H9 (cell line): Measurements from ENCODE around the gene PER2. TPM values are rescaled to one million over a fixed set of nuclear protein-coding genes. Genes with fewer than 3 reads are reported as not detected.

ENCODE experiments used
- DNase-seq: peaks from one replicate; pipeline ENCODE4 v3.0.0-alpha.2; 2017
- H2AFZ ChIP-seq: one replicate; pipeline ENCODE4 v1.6.1; 2013; ENCODE audit warnings: mild to moderate bottlenecking, low read length, control low read depth, moderate library complexity
- H2AK5ac ChIP-seq: 2 replicates; pipeline ENCODE4 v1.6.1; 2013; ENCODE audit warnings: low read length, control low read depth, mixed read lengths; ENCODE audit not compliant: insufficient read length
- H2BK120ac ChIP-seq: one replicate; pipeline ENCODE4 v1.6.1; 2013; ENCODE audit warnings: low read depth, mild to moderate bottlenecking, low read length, control low read depth, inconsistent platforms; ENCODE audit not compliant: poor library complexity, severe bottlenecking
- H2BK12ac ChIP-seq: 2 replicates; pipeline ENCODE4 v1.6.1; 2013; ENCODE audit warnings: low read length, control low read depth, mixed read lengths, low read depth; ENCODE audit not compliant: insufficient read length
- H2BK15ac ChIP-seq: 2 replicates; pipeline ENCODE4 v1.6.1; 2013; ENCODE audit warnings: low read depth, low read length, control low read depth
- H2BK20ac ChIP-seq: one replicate; pipeline ENCODE4 v1.6.1; 2013; ENCODE audit warnings: low read depth, mild to moderate bottlenecking, low read length, control low read depth, inconsistent platforms; ENCODE audit not compliant: poor library complexity, severe bottlenecking
- H2BK5ac ChIP-seq: 2 replicates; pipeline ENCODE4 v1.6.1; 2013; ENCODE audit warnings: low read length, control low read depth, mixed read lengths; ENCODE audit not compliant: insufficient read length
- H3K14ac ChIP-seq: 2 replicates; pipeline ENCODE4 v1.6.1; 2013; ENCODE audit warnings: low read length, control low read depth; ENCODE audit not compliant: insufficient read depth
- H3K18ac ChIP-seq: 2 replicates; pipeline ENCODE4 v1.6.1; 2013; ENCODE audit warnings: low read depth, mild to moderate bottlenecking, mixed read lengths, low read length, control low read depth; ENCODE audit not compliant: insufficient read length
- H3K23ac ChIP-seq: 2 replicates; pipeline ENCODE4 v1.6.1; 2013; ENCODE audit warnings: low read length, control low read depth, mixed read lengths, low read depth; ENCODE audit not compliant: insufficient read length
- H3K23me2 ChIP-seq: 2 replicates; pipeline ENCODE4 v1.6.1; 2013; ENCODE audit warnings: low read depth, mild to moderate bottlenecking, mixed read lengths, low read length, control low read depth; ENCODE audit not compliant: insufficient read length, poor library complexity, severe bottlenecking
- H3K27ac ChIP-seq: 2 replicates; pipeline ENCODE4 v1.5.1; 2013; ENCODE audit warnings: low read length, control low read depth, mixed read lengths, low read depth; ENCODE audit not compliant: insufficient read length
- H3K27me3 ChIP-seq: 2 replicates; pipeline ENCODE4 v1.6.1; 2013; ENCODE audit warnings: low read length, control low read depth, inconsistent platforms; ENCODE audit not compliant: insufficient read depth
- H3K4ac ChIP-seq: 2 replicates; pipeline ENCODE4 v1.6.1; 2013; ENCODE audit warnings: low read depth, mild to moderate bottlenecking, control low read depth, inconsistent platforms, low read length, moderate library complexity
- H3K4me1 ChIP-seq: 2 replicates; pipeline ENCODE4 v1.6.1; 2013; ENCODE audit warnings: low read length, control low read depth, inconsistent platforms; ENCODE audit not compliant: insufficient read depth
- H3K4me2 ChIP-seq: 2 replicates; pipeline ENCODE4 v1.6.1; 2013; ENCODE audit warnings: low read length, control low read depth, mixed read lengths; ENCODE audit not compliant: insufficient read length, insufficient read depth
- H3K56ac ChIP-seq: 2 replicates; pipeline ENCODE4 v1.6.1; 2013; ENCODE audit warnings: low read depth, mild to moderate bottlenecking, mixed read lengths, low read length, control low read depth; ENCODE audit not compliant: insufficient read length
- H3K79me1 ChIP-seq: 2 replicates; pipeline ENCODE4 v1.6.1; 2013; ENCODE audit warnings: low read depth, mild to moderate bottlenecking, moderate library complexity, low read length, control low read depth, inconsistent platforms; ENCODE audit not compliant: insufficient read depth, poor library complexity, severe bottlenecking
- H3K79me2 ChIP-seq: 2 replicates; pipeline ENCODE4 v1.6.1; 2013; ENCODE audit warnings: low read length, control low read depth, inconsistent platforms; ENCODE audit not compliant: insufficient read depth
- H3K9ac ChIP-seq: 2 replicates; pipeline ENCODE4 v1.6.1; 2013; ENCODE audit warnings: low read length, control low read depth, mixed read lengths; ENCODE audit not compliant: insufficient read length; ENCODE audit errors: extremely low read depth
- H3K9me3 ChIP-seq: one replicate; pipeline ENCODE4 v1.6.1; 2013; ENCODE audit warnings: low read depth, low read length, inconsistent platforms; ENCODE audit not compliant: control insufficient read depth
- H3T11ph ChIP-seq: one replicate; pipeline ENCODE4 v1.6.1; 2013; ENCODE audit warnings: mild to moderate bottlenecking, low read length, control low read depth, inconsistent platforms
- H4K20me1 ChIP-seq: one replicate; pipeline ENCODE4 v1.6.1; 2013; ENCODE audit not compliant: control insufficient read depth, insufficient read length, insufficient read depth
- H4K5ac ChIP-seq: 2 replicates; pipeline ENCODE4 v1.6.1; 2013; ENCODE audit warnings: low read depth, mild to moderate bottlenecking, mixed read lengths, low read length, control low read depth; ENCODE audit not compliant: insufficient read length
- H4K8ac ChIP-seq: replicated peaks from 2 replicates; pipeline ENCODE4 v1.6.1; 2013; ENCODE audit warnings: low read length, control low read depth, mixed read lengths, low read depth; ENCODE audit not compliant: insufficient read length
- H4K91ac ChIP-seq: 2 replicates; pipeline ENCODE4 v1.6.1; 2013; ENCODE audit warnings: low read depth, mild to moderate bottlenecking, moderate library complexity, mixed read lengths, low read length, control low read depth; ENCODE audit not compliant: insufficient read length
- H3K27ac Mint-ChIP-seq, 3 experiments: 2 replicates in 2 of 3; 3 replicates in 1 of 3; pipeline ENCODE4 v1.8.0; 2020 to 2021; ENCODE audit warnings: mixed read lengths in 3 of 3, mild to moderate bottlenecking in 1 of 3, moderate library complexity in 1 of 3
- H3K27me3 Mint-ChIP-seq: 2 replicates; pipeline ENCODE4 v1.8.0; 2021; ENCODE audit warnings: low read depth, mild to moderate bottlenecking, moderate library complexity, mixed read lengths
- H3K36me3 Mint-ChIP-seq, 3 experiments: 2 replicates in 2 of 3; 3 replicates in 1 of 3; pipeline ENCODE4 v1.8.0; 2020 to 2021; ENCODE audit warnings: low read depth in 3 of 3, mixed read lengths in 3 of 3; ENCODE audit not compliant: insufficient read depth in 1 of 3
- H3K4me1 Mint-ChIP-seq, 2 experiments: 2 replicates each; pipeline ENCODE4 v1.8.0; 2020; ENCODE audit warnings: mixed read lengths in 2 of 2
- H3K4me3 Mint-ChIP-seq, 2 experiments: 2 replicates in 1 of 2; 3 replicates in 1 of 2; pipeline ENCODE4 v1.8.0; 2020 to 2021; ENCODE audit warnings: mild to moderate bottlenecking in 2 of 2, mixed read lengths in 2 of 2, moderate library complexity in 1 of 2
- H3K9me3 Mint-ChIP-seq, 2 experiments: 2 replicates in 1 of 2; 3 replicates in 1 of 2; pipeline ENCODE4 v1.8.0; 2020; ENCODE audit warnings: mild to moderate bottlenecking in 2 of 2, mixed read lengths in 2 of 2, moderate library complexity in 1 of 2
- CTCF ChIP-seq: fragments of 200-600 bp; sonication (generic); conservative IDR thresholded peaks from 3 replicates; pipeline ENCODE4 v1.8.0; 2021; ENCODE audit warnings: antibody characterized with exemption, mild to moderate bottlenecking
- WGBS: extraction: QIAGEN DNeasy Blood & Tissue Kit; methylation state at CpG from one replicate; pipeline ENCODE4 v1.1.7; 2013; ENCODE audit warnings: missing lambda C conversion rate, low lambda C conversion rate, mixed read lengths; ENCODE audit not compliant: insufficient read length; ENCODE audit errors: extremely low coverage; 5-methylcytosine and 5-hydroxymethylcytosine counted together
- total RNA-seq: library from RNA; stranded (reverse); gene quantifications from 2 replicates; pipeline ENCODE4 v1.2.1, GENCODE V29; 2021

The PER2 gene
- total RNA-seq, 1 experiment from 2014 or later: 12.9 TPM

DNA sequence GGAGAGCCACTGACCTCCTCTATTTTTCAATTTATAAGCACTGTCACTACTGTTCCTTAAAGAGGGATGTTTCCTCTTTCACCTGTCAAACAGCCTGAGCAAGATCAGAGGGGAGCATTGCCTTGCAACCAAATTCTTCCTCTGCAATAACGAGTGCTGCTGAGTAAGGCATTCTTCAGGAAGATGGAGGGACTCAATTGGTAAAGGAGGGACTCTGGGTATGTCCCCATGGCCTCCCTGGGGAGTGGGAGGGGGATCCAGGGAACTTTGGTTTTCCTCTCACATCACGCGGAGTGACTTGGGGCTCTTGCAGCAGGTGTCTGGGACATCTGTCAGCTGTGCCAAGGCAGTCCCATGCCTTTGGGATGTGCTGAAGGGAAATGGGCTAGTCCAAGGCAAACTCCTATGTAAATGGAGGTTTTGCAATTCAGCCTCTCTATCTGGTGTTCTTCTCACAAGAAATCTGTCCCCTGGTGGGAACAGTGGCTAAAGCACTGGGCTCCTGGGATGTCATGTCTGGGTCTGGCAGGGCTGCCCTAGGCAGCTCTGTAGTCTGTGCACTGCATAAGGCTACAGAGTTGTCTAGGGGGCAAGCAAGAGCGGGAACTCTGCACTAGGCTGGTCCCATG lies 34.2 kb downstream of the PER2 start:
- WGBS: no CpG with 5 or more reads among the region's 4 CpGs
- Histone ChIP-seq H3K14ac (no peak overlapping the region), H3K56ac (no peak overlapping the region), H3K9ac (no peak overlapping the region), H2BK15ac (no peak overlapping the region), H2BK120ac (no peak overlapping the region), H3K79me2 (no peaks in the 10 kb centered on the region), H4K8ac (no peak overlapping the region), H2BK12ac (no peak overlapping the region), H2BK20ac (no peak overlapping the region), H4K20me1 (no peaks in the 10 kb centered on the region), H2AK5ac (no peak overlapping the region), H3K18ac (no peak overlapping the region), H3K23ac (no peak overlapping the region), H3K9me3 (no peaks in the 10 kb centered on the region), H4K5ac (no peak overlapping the region), H2AFZ (no peak overlapping the region), H3K23me2 (no peaks in the 10 kb centered on the region), H3K4me1 (no peaks in the 10 kb centered on the region), H3K27ac (no peak overlapping the region), H2BK5ac (no peak overlapping the region), H3T11ph (no peak overlapping the region), H3K27me3 (no peaks in the 10 kb centered on the region), H3K79me1 (no peaks in the 10 kb centered on the region), H3K4ac (no peak overlapping the region), H4K91ac (no peak overlapping the region), H3K4me2 (no peak overlapping the region)
- no peak overlapping the region; a peak in 1 of 7 replicates for H3K27ac Mint-ChIP-seq
- H3K27me3 Mint-ChIP-seq: no peaks in the 10 kb centered on the region
- DNase-seq: no peak
- H3K4me3 Mint-ChIP-seq: no peak overlapping the region
- H3K4me1 Mint-ChIP-seq: peaks cover 0 to 2% of the 10 kb centered on the region in 2 experiments; a peak in 2 of 4 replicates
- no peaks in the 10 kb centered on the region for H3K9me3 Mint-ChIP-seq
- peaks cover 6 to 38% (median 17%) of the 10 kb centered on the region in 3 experiments for H3K36me3 Mint-ChIP-seq
- no peak for TF ChIP-seq CTCF
